ENCODE results near the gene IGF2R.

DNA sequence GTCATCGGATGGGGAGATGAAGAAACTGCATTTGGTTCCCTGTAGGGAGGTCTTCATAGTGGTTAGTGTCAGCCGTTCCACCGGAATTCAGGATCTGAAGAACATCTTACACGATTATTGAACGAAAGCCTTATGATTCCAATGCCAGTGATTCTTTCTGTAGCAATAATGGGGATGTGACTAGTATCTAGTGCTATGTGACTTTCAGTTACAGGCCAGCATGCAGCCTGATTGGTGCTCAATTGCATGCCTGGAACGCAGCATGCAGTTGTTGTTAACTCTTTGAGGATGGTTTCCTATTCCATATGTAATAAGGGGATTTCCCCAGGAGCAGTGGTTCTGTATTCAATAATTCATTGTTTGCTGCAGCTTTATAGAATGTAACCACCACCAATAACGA lies 81.1 kb downstream of the IGF2R start:
- no peak for TF ChIP-seq CTCF (conservative IDR thresholded peaks at IDR 0.05; ENCODE audit: low read length)
- TF ChIP-seq EZH2phosphoT487 (IDR thresholded peaks at IDR 0.05; ENCODE audit: borderline replicate concordance, low read depth, low read length): no peak
